Chondrocyte (in vitro differentiated cells): ENCODE results near the gene TSHZ2. TPM values are rescaled to one million over a fixed set of nuclear protein-coding genes. Genes with fewer than 3 reads are reported as not detected.

ENCODE experiments used
- DNase-seq: peaks from one replicate; pipeline ENCODE4 v3.0.0; 2021; ENCODE audit warnings: mixed read lengths, low spot score
- H3K27ac Mint-ChIP-seq: one replicate; pipeline ENCODE4 v1.8.0; 2021; ENCODE audit warnings: mild to moderate bottlenecking, moderate library complexity, mixed read lengths; ENCODE audit not compliant: unreplicated experiment
- H3K27me3 Mint-ChIP-seq: 2 replicates; pipeline ENCODE4 v1.8.0; 2021; ENCODE audit warnings: low read depth, mixed read lengths
- H3K36me3 Mint-ChIP-seq: 2 replicates; pipeline ENCODE4 v1.8.0; 2021; ENCODE audit warnings: low read depth, mixed read lengths
- H3K4me1 Mint-ChIP-seq: 2 replicates; pipeline ENCODE4 v1.8.0; 2021; ENCODE audit warnings: low read depth, mild to moderate bottlenecking, mixed read lengths
- H3K4me3 Mint-ChIP-seq: one replicate; pipeline ENCODE4 v1.8.0; 2021; ENCODE audit warnings: mild to moderate bottlenecking, moderate library complexity, mixed read lengths; ENCODE audit not compliant: unreplicated experiment
- H3K9me3 Mint-ChIP-seq: 2 replicates; pipeline ENCODE4 v1.8.0; 2021; ENCODE audit warnings: low read depth, mixed read lengths
- CTCF ChIP-seq: fragments of 200-600 bp; sonication (generic); IDR thresholded peaks from 2 replicates; pipeline ENCODE4 v1.5.0; 2021; ENCODE audit warnings: antibody characterized with exemption, mild to moderate bottlenecking, moderate library complexity
- total RNA-seq: library from RNA; stranded (reverse); gene quantifications from 3 replicates; pipeline ENCODE4 v1.2.1, GENCODE V29; 2021

The TSHZ2 gene
- total RNA-seq, 1 donor from 2014 or later = 0.37 TPM

GRCh38 chr20:53243152-53243551 is 271.0 kb downstream of the TSHZ2 start:
- peaks cover 4% of the 10 kb centered on the region for H3K4me1 Mint-ChIP-seq
- H3K9me3 Mint-ChIP-seq = no peaks in the 10 kb centered on the region
- no peaks in the 10 kb centered on the region for H3K27me3 Mint-ChIP-seq
- TF ChIP-seq CTCF = no peak
- no peak for DNase-seq
- H3K36me3 Mint-ChIP-seq = no peaks in the 10 kb centered on the region
- no peak overlapping the region for H3K27ac Mint-ChIP-seq
- H3K4me3 Mint-ChIP-seq = no peak overlapping the region

GRCh38 chr20:53244711-53245110 is 272.6 kb downstream of the TSHZ2 start:
- DNase-seq = no peak
- TF ChIP-seq CTCF = no peak
- Mint-ChIP-seq H3K4me1 (peaks cover 4% of the 10 kb centered on the region), H3K9me3 (no peaks in the 10 kb centered on the region), H3K27me3 (no peaks in the 10 kb centered on the region), H3K27ac (no peak overlapping the region), H3K4me3 (no peak overlapping the region), H3K36me3 (no peaks in the 10 kb centered on the region)

GRCh38 chr20:53245574-53245973 is 273.4 kb downstream of the TSHZ2 start:
- Mint-ChIP-seq H3K9me3 (no peaks in the 10 kb centered on the region), H3K27ac (no peak overlapping the region), H3K4me1 (peaks cover 4% of the 10 kb centered on the region), H3K4me3 (no peak overlapping the region), H3K36me3 (no peaks in the 10 kb centered on the region), H3K27me3 (peaks cover 2% of the 10 kb centered on the region)
- no peak for DNase-seq
- TF ChIP-seq CTCF = no peak

GRCh38 chr20:53247468-53248103 is 275.4 kb downstream of the TSHZ2 start:
- DNase-seq = no peak
- Mint-ChIP-seq H3K27ac (no peak overlapping the region), H3K27me3 (peaks cover 2% of the 10 kb centered on the region), H3K4me3 (no peak overlapping the region), H3K9me3 (no peaks in the 10 kb centered on the region), H3K36me3 (no peaks in the 10 kb centered on the region), H3K4me1 (peaks cover 4% of the 10 kb centered on the region)
- no peak for TF ChIP-seq CTCF

GRCh38 chr20:53250456-53250855 is 278.3 kb downstream of the TSHZ2 start:
- H3K4me3 Mint-ChIP-seq = no peak overlapping the region
- H3K4me1 Mint-ChIP-seq = peaks cover 4% of the 10 kb centered on the region
- H3K27ac Mint-ChIP-seq = no peak overlapping the region
- H3K9me3 Mint-ChIP-seq = peaks cover 7% of the 10 kb centered on the region
- DNase-seq = no peak
- TF ChIP-seq CTCF = no peak
- H3K27me3 Mint-ChIP-seq = peaks cover 2% of the 10 kb centered on the region
- H3K36me3 Mint-ChIP-seq = peaks cover 2% of the 10 kb centered on the region
